C4-2B (cell line): ENCODE measurements around the gene PSPN.

Experiments
- H3K27ac ChIP-seq: fragments of 450-650 bp; 2 replicates; pipeline ENCODE4 v1.5.1; 2017
- ZFX ChIP-seq: fragments of 450-650 bp; IDR thresholded peaks from 2 replicates; pipeline ENCODE4 v1.6.1; 2017
- TF ChIP-seq, protein P1 (sequence below): fragments of 450-650 bp; conservative IDR thresholded peaks from 2 replicates; pipeline ENCODE4 v1.5.1; 2017; ENCODE audit warnings: mild to moderate bottlenecking

PSPN gene

DNA sequence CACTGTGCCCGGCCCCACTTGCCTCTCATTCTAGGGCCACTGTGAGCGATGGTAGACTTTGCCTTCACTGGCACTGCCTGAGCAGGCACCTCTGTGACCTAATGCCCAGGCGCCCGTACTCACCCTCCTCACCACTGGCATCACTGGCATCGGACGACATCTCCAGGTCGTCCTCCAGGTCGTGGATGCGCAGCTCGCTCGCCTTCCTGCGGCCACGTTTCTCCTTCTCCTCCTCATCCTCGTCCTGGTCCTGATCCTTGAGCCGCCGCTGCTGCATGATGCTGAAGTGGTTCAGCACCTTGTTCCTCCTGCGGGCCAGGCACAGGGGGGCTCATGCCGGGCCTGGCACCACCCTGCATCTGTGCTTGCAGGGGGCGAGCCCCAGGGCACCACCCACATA lies 7.5 kb upstream of the PSPN start:
- TF ChIP-seq ZFX: no peak
- TF ChIP-seq, protein P1, sequence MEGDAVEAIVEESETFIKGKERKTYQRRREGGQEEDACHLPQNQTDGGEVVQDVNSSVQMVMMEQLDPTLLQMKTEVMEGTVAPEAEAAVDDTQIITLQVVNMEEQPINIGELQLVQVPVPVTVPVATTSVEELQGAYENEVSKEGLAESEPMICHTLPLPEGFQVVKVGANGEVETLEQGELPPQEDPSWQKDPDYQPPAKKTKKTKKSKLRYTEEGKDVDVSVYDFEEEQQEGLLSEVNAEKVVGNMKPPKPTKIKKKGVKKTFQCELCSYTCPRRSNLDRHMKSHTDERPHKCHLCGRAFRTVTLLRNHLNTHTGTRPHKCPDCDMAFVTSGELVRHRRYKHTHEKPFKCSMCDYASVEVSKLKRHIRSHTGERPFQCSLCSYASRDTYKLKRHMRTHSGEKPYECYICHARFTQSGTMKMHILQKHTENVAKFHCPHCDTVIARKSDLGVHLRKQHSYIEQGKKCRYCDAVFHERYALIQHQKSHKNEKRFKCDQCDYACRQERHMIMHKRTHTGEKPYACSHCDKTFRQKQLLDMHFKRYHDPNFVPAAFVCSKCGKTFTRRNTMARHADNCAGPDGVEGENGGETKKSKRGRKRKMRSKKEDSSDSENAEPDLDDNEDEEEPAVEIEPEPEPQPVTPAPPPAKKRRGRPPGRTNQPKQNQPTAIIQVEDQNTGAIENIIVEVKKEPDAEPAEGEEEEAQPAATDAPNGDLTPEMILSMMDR: no peak
- no peak overlapping the region for H3K27ac ChIP-seq

DNA sequence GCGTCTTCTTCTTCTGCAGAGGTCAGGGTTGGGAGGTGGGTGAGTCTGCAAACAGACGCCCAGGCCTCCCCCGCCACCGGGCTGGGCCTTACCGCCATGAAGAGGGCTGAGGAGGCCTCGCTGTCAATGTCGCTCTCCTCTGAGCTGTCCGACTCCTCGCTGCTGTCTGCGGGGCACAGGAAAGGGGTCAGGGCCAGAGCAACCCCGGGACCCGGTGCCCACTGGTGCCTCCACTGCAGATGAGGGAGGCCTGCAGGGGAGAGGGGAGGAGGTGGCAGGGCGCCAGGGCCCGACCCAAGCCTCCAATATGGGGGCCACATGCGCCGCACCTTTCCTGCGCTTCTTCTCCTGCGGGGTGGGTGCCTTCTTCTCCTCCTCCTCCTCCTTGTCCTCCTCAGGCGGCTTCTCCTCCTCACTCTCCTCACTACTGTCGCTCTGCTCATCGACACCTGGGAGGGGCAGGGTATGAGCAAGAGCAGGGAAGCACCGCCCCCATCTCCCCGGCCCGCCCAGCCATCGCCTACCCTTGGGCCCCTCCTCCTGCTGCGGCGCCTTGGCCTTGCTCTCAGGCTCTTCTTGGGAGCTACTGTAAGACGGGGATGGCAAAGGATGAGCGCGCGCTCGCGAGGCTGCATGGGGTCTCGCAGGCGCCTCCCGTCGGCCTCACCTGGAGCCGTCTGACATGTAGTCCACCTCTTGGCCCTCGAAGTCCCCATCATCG lies 5.5 kb upstream of the PSPN start:
- H3K27ac ChIP-seq: no peak overlapping the region
- no peak for TF ChIP-seq ZFX
- TF ChIP-seq, protein P1: no peak

DNA sequence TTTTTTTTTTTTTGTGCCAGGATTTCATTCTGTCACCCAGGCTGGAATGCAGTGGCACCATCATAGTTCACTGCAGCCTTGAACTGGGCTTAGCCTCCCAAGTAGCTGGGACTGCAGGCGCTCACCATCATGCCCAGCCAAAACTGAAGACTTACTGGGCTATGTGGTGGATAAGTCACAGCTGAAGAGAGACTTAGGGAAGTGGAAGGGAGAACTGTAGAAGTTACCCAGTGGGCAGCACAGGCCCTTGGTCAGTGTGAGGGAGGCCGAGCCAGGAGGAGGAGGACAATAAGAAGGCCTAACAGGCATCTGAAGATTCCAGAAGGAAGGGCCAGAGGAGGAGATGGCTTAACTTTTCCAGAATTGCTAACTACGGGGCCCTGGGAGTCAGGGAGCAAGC lies 4.0 kb upstream of the PSPN start:
- TF ChIP-seq, protein P1: no peak
- no peak for TF ChIP-seq ZFX
- no peak overlapping the region for H3K27ac ChIP-seq

DNA sequence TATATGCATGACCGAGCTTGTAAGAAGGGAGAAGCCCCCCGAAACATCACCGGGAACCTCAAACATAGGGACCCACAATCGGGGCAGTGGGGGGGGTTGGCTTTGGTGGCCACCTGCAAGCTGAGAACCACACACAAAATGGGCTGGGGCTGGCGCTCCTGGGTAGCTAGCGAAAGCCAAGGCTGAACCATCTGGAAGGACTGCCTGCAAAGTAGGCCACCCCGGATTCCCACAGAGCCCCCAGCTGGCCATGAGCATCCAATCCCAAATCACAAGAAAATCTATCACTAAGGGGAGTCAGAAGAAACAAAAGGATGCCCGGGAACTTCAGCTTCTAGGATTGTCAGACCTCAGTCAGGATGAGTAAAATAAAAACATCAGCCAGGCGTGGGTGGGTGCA lies 2.8 kb upstream of the PSPN start:
- no peak overlapping the region for H3K27ac ChIP-seq
- TF ChIP-seq, protein P1: no peak
- no peak for TF ChIP-seq ZFX

DNA sequence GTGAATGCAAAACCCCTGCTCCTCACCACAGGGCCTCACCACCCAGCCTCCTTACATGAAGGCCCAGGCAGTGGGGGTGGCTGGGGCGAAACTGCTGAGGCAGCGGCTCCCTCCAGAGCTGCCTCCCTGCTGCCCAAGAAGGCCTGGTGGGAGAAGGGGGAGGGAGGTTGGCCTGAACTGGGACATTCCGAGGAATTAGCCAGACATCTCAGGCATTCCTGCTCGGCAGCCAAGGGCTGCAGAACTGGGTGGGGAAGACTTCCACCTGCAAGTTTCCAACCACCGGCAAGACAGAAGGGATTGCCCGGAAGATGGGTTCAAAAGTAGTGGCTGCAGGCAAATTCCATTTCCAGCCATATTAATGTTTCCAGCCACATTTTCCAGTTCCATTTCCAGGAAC lies 2.3 kb upstream of the PSPN start:
- no peak for TF ChIP-seq ZFX
- TF ChIP-seq, protein P1: no peak
- H3K27ac ChIP-seq: no peak overlapping the region

DNA sequence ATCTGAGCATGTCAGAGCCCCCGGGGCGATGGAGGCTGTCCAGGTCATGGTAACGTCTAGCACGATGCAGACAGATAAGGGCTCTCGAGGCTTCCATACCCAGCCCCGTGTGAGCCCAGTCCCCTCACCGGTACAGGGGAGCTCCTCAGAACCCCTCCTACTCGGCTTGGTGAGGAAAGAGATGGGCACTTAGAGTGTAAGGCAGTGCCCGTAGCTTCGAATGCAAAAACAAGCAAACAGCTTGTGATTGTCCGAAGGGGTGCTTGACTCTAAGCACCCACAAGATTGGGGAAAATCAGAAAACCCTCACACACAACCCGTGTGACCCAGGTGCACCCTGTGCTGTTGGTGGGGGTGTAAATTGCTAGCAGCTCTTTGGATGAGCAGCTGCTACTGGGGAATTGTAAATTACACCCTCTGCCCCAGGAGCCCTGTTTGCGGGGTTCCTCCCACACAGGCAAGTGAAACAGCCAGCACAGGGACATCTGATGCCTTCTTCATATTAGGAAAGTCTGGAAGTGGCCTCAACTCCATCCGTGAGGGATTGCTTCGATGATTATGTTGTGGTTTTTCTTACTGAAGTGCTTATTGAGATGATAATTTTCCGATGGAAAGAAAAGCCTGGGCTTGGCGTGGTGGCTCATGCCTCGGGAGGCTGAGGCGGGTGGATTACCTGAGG lies 918 bp upstream of the PSPN start:
- TF ChIP-seq, protein P1: no peak
- TF ChIP-seq ZFX: no peak
- no peak overlapping the region for H3K27ac ChIP-seq

DNA sequence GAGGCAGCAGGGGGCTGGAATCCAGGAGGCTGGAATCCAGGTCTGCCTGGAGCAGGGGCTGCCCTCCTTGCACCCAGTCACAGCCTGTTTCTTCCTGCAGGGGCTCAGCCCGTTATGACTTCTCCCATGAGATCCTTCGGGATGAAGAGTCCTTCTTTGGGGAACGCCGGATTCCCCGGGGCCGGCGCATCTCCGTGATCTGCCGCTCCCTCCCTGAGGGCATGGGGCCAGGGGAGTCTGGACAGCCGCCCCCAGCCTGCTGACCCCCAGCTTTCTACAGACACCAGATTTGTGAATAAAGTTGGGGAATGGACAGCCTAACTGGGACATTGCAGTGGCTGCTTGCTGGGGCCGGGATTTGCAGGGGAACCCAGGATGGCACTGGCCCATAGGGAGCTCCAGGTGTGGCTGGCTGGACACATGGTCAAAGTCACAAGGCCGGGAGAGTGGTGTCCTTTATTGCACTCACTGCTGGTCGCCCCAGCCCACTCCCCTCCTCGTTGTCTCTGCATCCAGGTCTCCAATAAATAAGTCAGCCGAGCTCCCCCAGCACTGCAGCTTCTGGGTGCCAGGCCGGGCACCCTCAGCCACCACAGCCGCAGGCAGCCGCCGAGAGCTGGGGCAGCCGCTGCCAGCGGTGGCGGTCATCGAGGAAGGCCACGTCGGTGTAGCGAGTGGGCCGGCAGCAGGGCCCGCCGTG lies 872 bp downstream of the PSPN start:
- TF ChIP-seq ZFX: no peak
- TF ChIP-seq, protein P1: no peak

More for the DNA sequence above, 872 bp downstream of the PSPN start:
- H3K27ac ChIP-seq: no peak overlapping the region; the same call in 1 of the 2 replicates
